ENCODE data around the gene ORAI3.

The ORAI3 gene

DNA sequence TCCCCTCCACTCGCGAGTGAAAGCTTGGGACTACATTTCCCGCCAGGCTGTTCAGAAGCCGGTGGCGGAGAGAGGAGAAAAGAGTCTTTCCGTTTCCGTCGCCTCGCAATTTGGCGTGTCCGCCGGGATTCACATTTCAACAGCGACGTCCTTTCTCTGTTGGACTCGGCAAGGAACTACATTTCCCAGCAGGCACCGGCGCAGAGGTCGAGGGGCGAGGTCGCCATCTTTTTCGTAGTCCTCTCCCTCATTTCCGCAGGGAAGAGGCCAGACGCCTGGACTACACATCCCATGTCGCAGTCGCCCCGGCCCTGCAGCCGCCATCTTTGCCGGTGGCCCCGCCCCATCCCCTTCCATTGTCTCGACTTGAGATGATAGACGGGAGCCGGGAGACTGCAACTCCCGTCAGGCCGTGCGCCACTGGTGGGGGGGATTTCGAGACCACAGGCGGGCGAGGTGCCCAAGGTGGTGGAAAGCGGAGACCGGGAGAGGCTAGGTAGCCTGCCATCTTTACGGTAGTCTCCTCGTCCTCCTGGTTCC, 26.4 kb upstream of the ORAI3 start:
- TF ChIP-seq, protein P1, sequence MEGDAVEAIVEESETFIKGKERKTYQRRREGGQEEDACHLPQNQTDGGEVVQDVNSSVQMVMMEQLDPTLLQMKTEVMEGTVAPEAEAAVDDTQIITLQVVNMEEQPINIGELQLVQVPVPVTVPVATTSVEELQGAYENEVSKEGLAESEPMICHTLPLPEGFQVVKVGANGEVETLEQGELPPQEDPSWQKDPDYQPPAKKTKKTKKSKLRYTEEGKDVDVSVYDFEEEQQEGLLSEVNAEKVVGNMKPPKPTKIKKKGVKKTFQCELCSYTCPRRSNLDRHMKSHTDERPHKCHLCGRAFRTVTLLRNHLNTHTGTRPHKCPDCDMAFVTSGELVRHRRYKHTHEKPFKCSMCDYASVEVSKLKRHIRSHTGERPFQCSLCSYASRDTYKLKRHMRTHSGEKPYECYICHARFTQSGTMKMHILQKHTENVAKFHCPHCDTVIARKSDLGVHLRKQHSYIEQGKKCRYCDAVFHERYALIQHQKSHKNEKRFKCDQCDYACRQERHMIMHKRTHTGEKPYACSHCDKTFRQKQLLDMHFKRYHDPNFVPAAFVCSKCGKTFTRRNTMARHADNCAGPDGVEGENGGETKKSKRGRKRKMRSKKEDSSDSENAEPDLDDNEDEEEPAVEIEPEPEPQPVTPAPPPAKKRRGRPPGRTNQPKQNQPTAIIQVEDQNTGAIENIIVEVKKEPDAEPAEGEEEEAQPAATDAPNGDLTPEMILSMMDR (IDR thresholded peaks at IDR 0.05; ENCODE audit: unreplicated experiment in 3 of 3): no peak
- Mint-ChIP-seq H3K36me3 (ENCODE audit: low read depth) (peaks cover 4% of the 10 kb centered on the region), H3K27ac (peak overlapping the region; percentile 99 to 100 (median 100)), H3K9me3 (no peaks in the 10 kb centered on the region), H3K27me3 (ENCODE audit: low read depth) (peaks cover 4% of the 10 kb centered on the region), H3K4me3 (peak overlapping the region; percentile 95 to 97 (median 97)), H3K4me1 (peaks cover 20% of the 10 kb centered on the region)

DNA sequence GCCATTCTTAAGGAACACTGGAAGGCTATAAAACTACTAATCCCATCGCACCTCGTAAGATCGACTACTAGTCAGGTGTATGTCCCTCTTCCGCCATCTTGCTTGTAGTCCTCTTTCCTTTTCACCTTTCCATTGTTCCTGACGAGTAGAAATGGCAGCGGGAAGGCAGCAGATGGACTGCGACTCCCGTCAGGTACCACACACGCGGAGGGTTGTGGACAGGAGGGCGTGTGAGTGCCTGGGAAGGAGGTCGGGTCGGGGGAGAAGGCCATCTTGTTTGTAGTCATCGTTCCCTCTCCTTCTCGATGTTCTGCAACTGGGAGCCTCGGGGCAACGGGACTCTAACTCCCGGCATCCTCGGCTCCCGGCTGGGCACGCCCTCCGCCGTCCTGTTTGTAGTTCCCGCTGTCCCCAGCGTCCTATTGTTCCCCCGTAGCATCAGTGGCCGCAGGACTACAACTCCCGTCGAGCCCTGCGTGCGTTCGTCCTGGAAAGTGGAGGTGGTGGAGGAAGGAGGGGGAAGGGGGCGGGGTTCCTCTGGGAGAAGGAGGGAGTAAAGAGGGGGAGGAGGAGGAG, 25.8 kb upstream of the ORAI3 start:
- Mint-ChIP-seq H3K4me3 (peak overlapping the region; percentile 95 to 97 (median 97)), H3K27ac (peak overlapping the region; percentile 99 to 100 (median 100)), H3K27me3 (ENCODE audit: low read depth) (peaks cover 4% of the 10 kb centered on the region), H3K36me3 (ENCODE audit: low read depth) (peaks cover 4% of the 10 kb centered on the region), H3K9me3 (no peaks in the 10 kb centered on the region), H3K4me1 (peaks cover 20% of the 10 kb centered on the region)
- TF ChIP-seq, protein P1 (IDR thresholded peaks at IDR 0.05; ENCODE audit: unreplicated experiment in 3 of 3): no peak

DNA sequence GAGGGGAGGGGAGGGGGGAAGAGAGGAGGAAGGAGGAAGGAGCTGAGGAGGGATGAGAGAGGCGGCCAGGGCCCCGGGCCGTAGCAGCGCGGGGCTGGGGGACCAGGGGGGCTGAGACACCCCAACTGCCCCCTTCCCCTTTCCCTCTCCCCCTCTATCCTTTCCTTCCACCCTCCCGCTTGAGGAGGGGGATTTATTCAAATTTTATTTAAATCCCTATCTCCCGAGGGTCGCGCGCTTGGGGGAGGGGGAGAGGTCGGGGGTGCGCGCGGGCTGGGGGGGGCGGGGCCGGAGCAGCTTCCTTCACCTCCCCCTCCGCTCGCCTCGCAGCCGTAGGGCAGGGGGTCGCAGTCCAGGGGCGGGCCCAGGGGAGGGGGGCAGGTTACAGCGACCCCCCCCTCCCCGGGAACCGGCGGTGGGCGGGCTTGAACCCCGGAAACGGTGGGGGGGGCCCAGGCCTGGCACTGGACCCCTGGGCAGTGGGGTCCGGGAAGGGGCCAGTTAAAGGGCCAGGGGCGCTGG, 25.3 kb upstream of the ORAI3 start, which contains the start of gene FBXL19:
TSS of gene FBXL19 (plus strand) at position 19 of the 522 bp plus-strand sequence. CDS start 2,183 bp downstream, outside the sequence.
- Mint-ChIP-seq H3K9me3 (no peaks in the 10 kb centered on the region), H3K27ac (peak within 1 kb of the TSS; percentile 99 to 100 (median 100)), H3K4me3 (peak within 1 kb of the TSS; percentile 95 to 97 (median 97)), H3K36me3 (ENCODE audit: low read depth) (peaks cover 4% of the 10 kb centered on the region), H3K4me1 (peaks cover 20% of the 10 kb centered on the region), H3K27me3 (ENCODE audit: low read depth) (peaks cover 4% of the 10 kb centered on the region)
- TF ChIP-seq, protein P1 (IDR thresholded peaks at IDR 0.05; ENCODE audit: unreplicated experiment in 3 of 3): no peak

DNA sequence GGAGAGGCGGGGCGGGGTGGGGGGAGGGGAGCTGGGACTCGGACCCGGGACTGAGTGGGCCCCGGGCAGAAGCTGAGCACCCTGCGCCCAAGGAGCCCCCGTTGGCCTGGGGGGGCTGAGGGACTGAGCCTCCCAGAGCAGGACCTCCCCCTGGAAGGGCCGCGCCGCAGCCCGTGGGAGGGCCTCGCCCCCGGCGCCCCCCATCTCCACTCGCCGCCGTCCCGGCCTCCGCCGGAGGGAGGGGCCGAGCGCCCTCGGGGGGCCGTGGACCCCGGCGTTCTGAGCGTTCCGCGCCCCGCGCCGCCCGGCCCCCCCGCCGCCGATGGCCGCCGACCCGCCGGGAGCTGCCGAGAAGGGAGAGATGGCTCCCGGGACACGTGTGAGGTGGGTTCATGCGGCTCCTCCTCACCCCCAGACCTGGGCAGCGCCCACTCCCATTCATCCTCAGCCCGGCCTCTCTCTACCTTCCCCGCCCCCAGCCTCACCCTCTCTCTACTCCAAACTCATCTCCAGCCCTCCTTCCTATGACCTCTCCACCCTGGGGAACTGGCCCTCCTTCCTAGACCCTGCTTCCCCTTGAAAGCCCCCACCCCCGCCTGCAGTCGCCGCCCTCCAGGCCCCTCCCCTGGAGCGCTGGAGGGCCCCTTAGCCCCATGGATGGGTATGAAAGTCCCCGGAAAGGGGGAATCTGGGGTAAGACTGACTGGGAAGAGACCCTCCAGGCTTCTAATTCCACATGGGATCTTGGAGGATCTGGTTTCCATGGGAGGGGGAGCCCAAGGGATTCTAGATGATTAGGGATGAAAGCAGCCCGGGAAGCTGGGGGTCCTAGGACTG, 24.6 kb upstream of the ORAI3 start:
- Mint-ChIP-seq H3K4me1 (peaks cover 20% of the 10 kb centered on the region), H3K27ac (peak overlapping the region; percentile 72 to 95 (median 79)), H3K4me3 (peak overlapping the region; percentile 84 to 92 (median 90)), H3K27me3 (ENCODE audit: low read depth) (peaks cover 4% of the 10 kb centered on the region), H3K9me3 (no peaks in the 10 kb centered on the region), H3K36me3 (ENCODE audit: low read depth) (peaks cover 4% of the 10 kb centered on the region)
- TF ChIP-seq, protein P1 (IDR thresholded peaks at IDR 0.05; ENCODE audit: unreplicated experiment in 3 of 3): no peak

DNA sequence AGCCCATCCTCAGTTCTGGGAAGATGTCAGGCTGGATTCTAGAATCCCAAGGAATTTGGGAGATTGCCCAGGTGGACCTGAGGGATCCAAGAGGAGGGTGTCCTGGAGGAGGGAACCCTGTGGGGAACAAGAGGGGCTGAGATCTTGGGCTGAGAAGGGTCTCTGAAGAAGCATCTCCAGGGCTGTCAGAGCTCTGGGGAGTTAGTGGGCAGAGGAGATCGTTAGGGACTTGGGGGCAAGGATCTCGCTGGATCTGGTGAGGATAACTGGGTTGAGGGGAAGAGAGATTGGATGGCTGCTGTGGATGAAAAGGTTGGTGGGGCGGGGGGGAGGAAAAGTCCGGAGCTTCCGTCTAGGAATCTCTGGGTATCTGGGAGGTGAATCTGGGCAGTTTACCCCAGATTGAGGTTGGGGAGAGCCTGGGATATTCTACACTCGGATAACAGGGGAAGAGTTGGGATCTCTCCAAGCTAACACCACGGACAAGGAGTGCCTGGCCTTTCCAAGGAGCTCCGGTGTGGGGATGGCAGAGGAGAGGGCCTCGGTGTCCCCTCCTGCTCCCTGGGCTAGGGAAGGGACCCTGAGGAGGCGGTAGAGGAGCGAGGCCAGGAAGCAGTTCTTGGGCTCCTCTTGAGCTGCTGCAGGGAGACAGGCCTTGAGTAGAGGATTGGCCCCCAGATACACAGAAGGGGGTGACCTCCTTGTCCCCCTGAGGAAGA, 23.8 kb upstream of the ORAI3 start:
- TF ChIP-seq, protein P1 (IDR thresholded peaks at IDR 0.05; ENCODE audit: unreplicated experiment in 3 of 3): no peak
- Mint-ChIP-seq H3K36me3 (ENCODE audit: low read depth) (peaks cover 4% of the 10 kb centered on the region), H3K27ac (peak overlapping the region; percentile 72 to 95 (median 79)), H3K27me3 (ENCODE audit: low read depth) (peaks cover 4% of the 10 kb centered on the region), H3K9me3 (no peaks in the 10 kb centered on the region), H3K4me3 (peak overlapping the region; percentile 84 to 92 (median 90)), H3K4me1 (peaks cover 20% of the 10 kb centered on the region)

All from nephron (organoid).